K562 (cell line): ENCODE results near the gene MYO1D. TPM values are rescaled to one million over a fixed set of nuclear protein-coding genes. Genes with fewer than 3 reads are reported as not detected.

Experiments
- ATAC-seq: fragments of 200-7000 bp; cut with Tn5 transposase; 3 replicates; pipeline ENCODE4 v1.9.1; 2020; ENCODE audit warnings: moderate library complexity
- BruUV-seq: library from RNA; stranded (reverse); fragments of 400-500 nt; replicated peaks from 2 replicates; lab custom pipeline; 2021; lab: Mats Ljungman, UMichigan
- CTCF ChIA-PET: fragments of 300-600 bp; formaldehyde crosslinking; extraction: SDS; loops from one replicate; lab custom pipeline; 2021; ENCODE audit warnings: low intra/inter-chr PET ratio; lab: Yijun Ruan, JAX
- POLR2A ChIA-PET: fragments of 300-600, 350-650 bp; sonication (Branson Sonifier 250); formaldehyde crosslinking; extraction: SDS; loops from one replicate; lab custom pipeline; 2021; ENCODE audit warnings: antibody characterized with exemption, inconsistent platforms; lab: Yijun Ruan, JAX
- DNase-seq, 4 experiments: peaks; one replicate each; pipeline versions ENCODE4 v3.0.0 to v3.0.0-alpha.2; 2011 to 2018; ENCODE audit warnings: low spot score in 3 of 4, mixed read lengths in 3 of 4; ENCODE audit errors: extremely low read depth in 1 of 4
- FAIRE-seq: peaks from 2 replicates; lab custom pipeline; 2011; peaks lifted over from hg19 to GRCh38; lab: Jason Lieb, UNC
- H2AFZ ChIP-seq: 2 replicates; pipeline ENCODE4 v1.6.0; 2011; ENCODE audit warnings: low read depth, low read length, control low read depth, inconsistent platforms
- H3K27ac ChIP-seq: fragments of 200-600 bp; 3 replicates; pipeline ENCODE4 v1.8.0; 2011; ENCODE audit warnings: low read depth, mild to moderate bottlenecking, control low read depth, inconsistent platforms, low read length, moderate library complexity, mixed read lengths; ENCODE audit errors: extremely low read depth
- H3K27me3 ChIP-seq, 2 experiments: fragments of 300-600 bp in 1 of 2; 2 replicates in 1 of 2; 3 replicates in 1 of 2; pipeline versions ENCODE4 v1.6.0 to v1.8.0; 2011; ENCODE audit warnings: inconsistent platforms in 2 of 2, low read length in 2 of 2, mild to moderate bottlenecking in 1 of 2, mixed read lengths in 1 of 2, moderate library complexity in 1 of 2; ENCODE audit not compliant: control insufficient read depth in 2 of 2, insufficient read depth in 2 of 2
- H3K36me3 ChIP-seq: fragments of 300-600 bp; 3 replicates; pipeline ENCODE4 v1.8.0; 2011; ENCODE audit warnings: mild to moderate bottlenecking, low read length, inconsistent platforms; ENCODE audit not compliant: control insufficient read depth, insufficient read depth
- H3K4me1 ChIP-seq, 2 experiments: fragments of 200-600 bp in 1 of 2; replicated peaks in 1 of 2; 2 replicates in 1 of 2; 3 replicates in 1 of 2; pipeline versions ENCODE4 v1.5.1 to v1.8.0; 2011; ENCODE audit warnings: inconsistent platforms in 2 of 2, low read length in 2 of 2, mild to moderate bottlenecking in 1 of 2, mixed read lengths in 1 of 2, moderate library complexity in 1 of 2; ENCODE audit not compliant: control insufficient read depth in 2 of 2, insufficient read depth in 2 of 2
- H3K4me2 ChIP-seq: 2 replicates; pipeline ENCODE4 v1.6.1; 2011; ENCODE audit warnings: low read length, control low read depth, inconsistent platforms, mixed read lengths; ENCODE audit not compliant: insufficient read depth
- H3K4me3 ChIP-seq: fragments of 200-600 bp; sonication (generic), shearing (Covaris generic); 2 replicates; pipeline ENCODE4 v1.5.1; 2016; ENCODE audit warnings: control low read depth, inconsistent platforms
- H3K79me2 ChIP-seq: fragments of 200-600 bp; 3 replicates; pipeline ENCODE4 v1.8.0; 2011; ENCODE audit warnings: low read length, inconsistent platforms; ENCODE audit not compliant: control insufficient read depth, insufficient read depth
- H3K9ac ChIP-seq, 2 experiments: 2 replicates each; pipeline versions ENCODE4 v1.6.0 to v1.6.1; 2011; ENCODE audit warnings: low read depth in 2 of 2, low read length in 2 of 2, control low read depth in 1 of 2, inconsistent platforms in 1 of 2, mild to moderate bottlenecking in 1 of 2, mixed read lengths in 1 of 2; ENCODE audit not compliant: insufficient read depth in 1 of 2
- H3K9me1 ChIP-seq: one replicate; pipeline ENCODE4 v1.6.0; 2011; ENCODE audit warnings: inconsistent platforms, mild to moderate bottlenecking, low read length, moderate library complexity; ENCODE audit not compliant: control insufficient read depth, insufficient read depth
- H3K9me3 ChIP-seq: replicated peaks from 2 replicates; pipeline ENCODE4 v1.5.1; 2011; ENCODE audit warnings: low read depth, low read length, inconsistent platforms; ENCODE audit not compliant: control insufficient read depth, insufficient read depth
- H4K20me1 ChIP-seq: replicated peaks from 2 replicates; pipeline ENCODE4 v1.6.1; 2011; ENCODE audit warnings: low read length, inconsistent platforms, mixed read lengths; ENCODE audit not compliant: control insufficient read depth, insufficient read depth
- CREB3 ChIP-seq: fragments of 450-650 bp; conservative IDR thresholded peaks from 2 replicates; pipeline ENCODE4 v1.6.1; 2016; ENCODE audit warnings: missing genetic modification characterization, low read depth, mild to moderate bottlenecking, missing compliant biosample characterization, moderate library complexity
- JUN ChIP-seq, 2 experiments: sonication (generic) in 1 of 2; formaldehyde crosslinking in 1 of 2; IDR thresholded peaks; 2 replicates each; pipeline versions ENCODE4 v1.6.1 to v1.8.0; 2012 to 2022; ENCODE audit warnings: borderline replicate concordance in 2 of 2, mild to moderate bottlenecking in 2 of 2, improper control_type of control experiment in 1 of 2, low read depth in 1 of 2, low read length in 1 of 2, missing genetic modification reagents in 1 of 2
- PHB2 ChIP-seq: fragments of 450-650 bp; IDR thresholded peaks from 2 replicates; pipeline ENCODE4 v1.6.1; 2017; ENCODE audit warnings: low read depth
- RAD21 ChIP-seq, 2 experiments: fragments of 250-450 bp in 1 of 2; fragments of 450-650 bp in 1 of 2; sonication (Bioruptor Pico) in 1 of 2; formaldehyde crosslinking in 1 of 2; IDR thresholded peaks in 1 of 2; conservative IDR thresholded peaks in 1 of 2; 2 replicates each; pipeline versions ENCODE4 v1.4.0 to v1.8.0; 2020 to 2022; ENCODE audit warnings: mild to moderate bottlenecking in 2 of 2, moderate library complexity in 1 of 2
- SAP30 ChIP-seq: fragments of 200-600 bp; sonication (generic); IDR thresholded peaks from 2 replicates; pipeline ENCODE4 v1.6.1; 2012; ENCODE audit warnings: borderline replicate concordance, low read depth, mild to moderate bottlenecking, moderate library complexity, low read length, control low read depth, inconsistent platforms; ENCODE audit not compliant: insufficient read depth, poor library complexity, severe bottlenecking
- SLC30A9 ChIP-seq: fragments of 250-450 bp; sonication (Bioruptor Pico); IDR thresholded peaks from 2 replicates; pipeline ENCODE4 v1.8.0; 2022; ENCODE audit warnings: mild to moderate bottlenecking, moderate library complexity
- WGBS: fragments of 100-300 bp; shearing (Covaris generic); methylation state at CpG from one replicate; pipeline ENCODE4 v1.1.6; 2016; ENCODE audit warnings: low coverage, mixed read lengths; ENCODE audit not compliant: insufficient coverage; ENCODE audit errors: missing lambda C conversion rate; 5-methylcytosine and 5-hydroxymethylcytosine counted together
- in situ Hi-C: fragments of 300-500 bp; cut with MboI; formaldehyde crosslinking; loops from 4 replicates; pipeline ENCODE4 v1.15.0; 2018; ENCODE audit warnings: inconsistent platforms, mixed read lengths
- intact Hi-C: fragments of 100-400 bp; cut with micrococcal nuclease; formaldehyde crosslinking; loops from 2 replicates; pipeline ENCODE4 v1.14.2; 2022
- polyA plus RNA-seq, 8 experiments: library from polyadenylated mRNA; depleted of rRNA in 4 of 8; stranded (reverse) in 5 of 8; unstranded in 3 of 8; fragments of >200 nt; fragmentation: Nextera tagmentation in 2 of 8; fragmentation: Illumina TruSeq in 1 of 8; extraction: Ambion mirVana in 2 of 8; extraction: Trizol in 1 of 8; gene quantifications; 2 replicates each; pipeline versions ENCODE4 v1.2.1 to v1.2.3, GENCODE V29; 2011 to 2014; ENCODE audit warnings: inconsistent platforms in 1 of 8, missing spikeins in 1 of 8
- total RNA-seq, 7 experiments: library from RNA; depleted of rRNA in 6 of 7; stranded (reverse); fragments of >200 nt in 6 of 7; fragmentation: Illumina TruSeq in 2 of 7; extraction: Trizol in 2 of 7; gene quantifications; 2 replicates each; pipeline versions ENCODE4 v1.2.1 to v1.2.3, GENCODE V29; 2011 to 2021; ENCODE audit warnings: low replicate concordance in 1 of 7
- TF ChIP-seq, protein P1 (sequence below), 2 experiments: fragments of 200-800 bp in 1 of 2; sonication (Bioruptor generic) in 1 of 2; sonication (generic) in 1 of 2; formaldehyde crosslinking in 1 of 2; IDR thresholded peaks in 1 of 2; conservative IDR thresholded peaks in 1 of 2; 2 replicates each; pipeline versions ENCODE4 v1.5.0 to v1.6.1; 2016 to 2020; ENCODE audit warnings: missing compliant biosample characterization in 1 of 2, missing genetic modification characterization in 1 of 2, missing genetic modification reagents in 1 of 2
- TF ChIP-seq, protein P2 (sequence below): fragments of 450-650 bp; IDR thresholded peaks from 2 replicates; pipeline ENCODE4 v1.6.1; 2016
- TF ChIP-seq, protein P3 (sequence below): sonication (generic); formaldehyde crosslinking; IDR thresholded peaks from 2 replicates; pipeline ENCODE4 v1.9.0; 2022; ENCODE audit warnings: mild to moderate bottlenecking, missing genetic modification reagents
- TF ChIP-seq, protein P4 (sequence below): sonication (generic); formaldehyde crosslinking; IDR thresholded peaks from 2 replicates; pipeline ENCODE4 v1.8.0; 2023; ENCODE audit warnings: missing genetic modification reagents, mild to moderate bottlenecking, borderline replicate concordance

The MYO1D gene
- total and polyA plus RNA-seq, 9 of the 15 experiments (the other 6 are each of a cell fraction or from before 2014, with no cell fraction given): 2.1 to 71.2 (median 45.4) TPM

DNA sequence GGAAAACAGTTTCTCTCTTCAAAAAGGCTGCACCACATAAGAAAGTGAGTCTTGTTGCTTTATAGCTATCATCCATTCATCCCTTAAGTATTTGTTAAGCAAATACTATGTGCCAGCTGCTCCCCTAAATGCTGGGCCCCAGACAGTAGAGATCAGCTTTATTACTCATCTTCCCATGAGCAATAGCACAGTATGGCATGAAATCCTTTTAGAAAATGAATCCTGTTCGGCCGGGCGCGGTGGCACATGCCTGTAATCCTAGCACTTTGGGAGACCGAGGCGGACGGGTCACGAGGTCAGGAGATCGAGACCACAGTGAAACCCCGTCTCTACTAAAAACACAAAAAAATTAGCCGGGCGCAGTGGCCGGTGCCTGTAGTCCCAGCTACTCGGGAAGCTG, 99.5 kb downstream of the MYO1D start:
- POLR2A ChIA-PET: interaction anchor here (0.8 kb wide), 1 partner anchor 14 kb away, joined by 4 read pairs; no protein-coding TSS in a partner anchor
- Histone ChIP-seq H3K4me3 (no peak overlapping the region), H3K4me1 (no peaks in the 10 kb centered on the region), H3K9me1 (no peaks in the 10 kb centered on the region), H3K79me2 (0 out of 3 replicates have a peak, but pooled peaks cover 3% of the 10 kb centered on the region), H3K9me3 (no peaks in the 10 kb centered on the region), H4K20me1 (no peaks in the 10 kb centered on the region), H3K4me2 (no peak overlapping the region), H2AFZ (no peak overlapping the region), H3K27me3 (no peaks in the 10 kb centered on the region), H3K36me3 (peaks cover 26% of the 10 kb centered on the region; the same call in 2 of the 3 replicates), H3K27ac (no peak overlapping the region), H3K9ac (no peak overlapping the region)
- FAIRE-seq (no peak), ATAC-seq (no peak), DNase-seq (no peak)
- CTCF ChIA-PET: no interaction called here
- 93% methylated on average over 12 of the region's 14 CpGs for WGBS
- intact Hi-C loops: no loop called here
- in situ Hi-C loops: no loop called here
- BruUV-seq: no TSS peak
- TF ChIP-seq, protein P1, sequence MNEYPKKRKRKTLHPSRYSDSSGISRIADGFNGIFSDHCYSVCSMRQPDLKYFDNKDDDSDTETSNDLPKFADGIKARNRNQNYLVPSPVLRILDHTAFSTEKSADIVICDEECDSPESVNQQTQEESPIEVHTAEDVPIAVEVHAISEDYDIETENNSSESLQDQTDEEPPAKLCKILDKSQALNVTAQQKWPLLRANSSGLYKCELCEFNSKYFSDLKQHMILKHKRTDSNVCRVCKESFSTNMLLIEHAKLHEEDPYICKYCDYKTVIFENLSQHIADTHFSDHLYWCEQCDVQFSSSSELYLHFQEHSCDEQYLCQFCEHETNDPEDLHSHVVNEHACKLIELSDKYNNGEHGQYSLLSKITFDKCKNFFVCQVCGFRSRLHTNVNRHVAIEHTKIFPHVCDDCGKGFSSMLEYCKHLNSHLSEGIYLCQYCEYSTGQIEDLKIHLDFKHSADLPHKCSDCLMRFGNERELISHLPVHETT (CRISPR knock-in tag; conservative IDR thresholded peaks at IDR 0.05 in 1 of 2, IDR thresholded peaks at IDR 0.05 in 1 of 2): no peak
- TF ChIP-seq SAP30 (no peak), JUN (IDR thresholded peaks at IDR 0.05; ENCODE audit: borderline replicate concordance, low read depth, low read length) (no peak), JUN (CRISPR knock-in tag; IDR thresholded peaks at IDR 0.05; ENCODE audit: borderline replicate concordance) (no peak), PHB2 (no peak), RAD21 (CRISPR knock-in tag; conservative IDR thresholded peaks at IDR 0.05 in 1 of 2, IDR thresholded peaks at IDR 0.05 in 1 of 2) (no peak), CREB3 (tag) (no peak), SLC30A9 (CRISPR knock-in tag) (no peak)
- TF ChIP-seq, protein P2, sequence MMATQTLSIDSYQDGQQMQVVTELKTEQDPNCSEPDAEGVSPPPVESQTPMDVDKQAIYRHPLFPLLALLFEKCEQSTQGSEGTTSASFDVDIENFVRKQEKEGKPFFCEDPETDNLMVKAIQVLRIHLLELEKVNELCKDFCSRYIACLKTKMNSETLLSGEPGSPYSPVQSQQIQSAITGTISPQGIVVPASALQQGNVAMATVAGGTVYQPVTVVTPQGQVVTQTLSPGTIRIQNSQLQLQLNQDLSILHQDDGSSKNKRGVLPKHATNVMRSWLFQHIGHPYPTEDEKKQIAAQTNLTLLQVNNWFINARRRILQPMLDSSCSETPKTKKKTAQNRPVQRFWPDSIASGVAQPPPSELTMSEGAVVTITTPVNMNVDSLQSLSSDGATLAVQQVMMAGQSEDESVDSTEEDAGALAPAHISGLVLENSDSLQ: no peak
- TF ChIP-seq, protein P3, sequence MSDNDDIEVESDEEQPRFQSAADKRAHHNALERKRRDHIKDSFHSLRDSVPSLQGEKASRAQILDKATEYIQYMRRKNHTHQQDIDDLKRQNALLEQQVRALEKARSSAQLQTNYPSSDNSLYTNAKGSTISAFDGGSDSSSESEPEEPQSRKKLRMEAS (CRISPR knock-in tag): no peak
- TF ChIP-seq, protein P4, sequence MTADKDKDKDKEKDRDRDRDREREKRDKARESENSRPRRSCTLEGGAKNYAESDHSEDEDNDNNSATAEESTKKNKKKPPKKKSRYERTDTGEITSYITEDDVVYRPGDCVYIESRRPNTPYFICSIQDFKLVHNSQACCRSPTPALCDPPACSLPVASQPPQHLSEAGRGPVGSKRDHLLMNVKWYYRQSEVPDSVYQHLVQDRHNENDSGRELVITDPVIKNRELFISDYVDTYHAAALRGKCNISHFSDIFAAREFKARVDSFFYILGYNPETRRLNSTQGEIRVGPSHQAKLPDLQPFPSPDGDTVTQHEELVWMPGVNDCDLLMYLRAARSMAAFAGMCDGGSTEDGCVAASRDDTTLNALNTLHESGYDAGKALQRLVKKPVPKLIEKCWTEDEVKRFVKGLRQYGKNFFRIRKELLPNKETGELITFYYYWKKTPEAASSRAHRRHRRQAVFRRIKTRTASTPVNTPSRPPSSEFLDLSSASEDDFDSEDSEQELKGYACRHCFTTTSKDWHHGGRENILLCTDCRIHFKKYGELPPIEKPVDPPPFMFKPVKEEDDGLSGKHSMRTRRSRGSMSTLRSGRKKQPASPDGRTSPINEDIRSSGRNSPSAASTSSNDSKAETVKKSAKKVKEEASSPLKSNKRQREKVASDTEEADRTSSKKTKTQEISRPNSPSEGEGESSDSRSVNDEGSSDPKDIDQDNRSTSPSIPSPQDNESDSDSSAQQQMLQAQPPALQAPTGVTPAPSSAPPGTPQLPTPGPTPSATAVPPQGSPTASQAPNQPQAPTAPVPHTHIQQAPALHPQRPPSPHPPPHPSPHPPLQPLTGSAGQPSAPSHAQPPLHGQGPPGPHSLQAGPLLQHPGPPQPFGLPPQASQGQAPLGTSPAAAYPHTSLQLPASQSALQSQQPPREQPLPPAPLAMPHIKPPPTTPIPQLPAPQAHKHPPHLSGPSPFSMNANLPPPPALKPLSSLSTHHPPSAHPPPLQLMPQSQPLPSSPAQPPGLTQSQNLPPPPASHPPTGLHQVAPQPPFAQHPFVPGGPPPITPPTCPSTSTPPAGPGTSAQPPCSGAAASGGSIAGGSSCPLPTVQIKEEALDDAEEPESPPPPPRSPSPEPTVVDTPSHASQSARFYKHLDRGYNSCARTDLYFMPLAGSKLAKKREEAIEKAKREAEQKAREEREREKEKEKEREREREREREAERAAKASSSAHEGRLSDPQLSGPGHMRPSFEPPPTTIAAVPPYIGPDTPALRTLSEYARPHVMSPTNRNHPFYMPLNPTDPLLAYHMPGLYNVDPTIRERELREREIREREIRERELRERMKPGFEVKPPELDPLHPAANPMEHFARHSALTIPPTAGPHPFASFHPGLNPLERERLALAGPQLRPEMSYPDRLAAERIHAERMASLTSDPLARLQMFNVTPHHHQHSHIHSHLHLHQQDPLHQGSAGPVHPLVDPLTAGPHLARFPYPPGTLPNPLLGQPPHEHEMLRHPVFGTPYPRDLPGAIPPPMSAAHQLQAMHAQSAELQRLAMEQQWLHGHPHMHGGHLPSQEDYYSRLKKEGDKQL (CRISPR knock-in tag): no peak
